Natural killer cell (primary cell): ENCODE measurements around the gene NLRP7. TPM values are rescaled to one million over a fixed set of nuclear protein-coding genes. Genes with fewer than 3 reads are reported as not detected.

Experiments used
- ATAC-seq, 3 donors: fragments of 150-1000 bp in 2 of 3; fragments of 200-7000 bp in 1 of 3; cut with Tn5 transposase; 1 replicate in 1 of 3; 2 replicates in 2 of 3; pipeline ENCODE4 v1.10.0; 2021; ENCODE audit warnings: mild to moderate bottlenecking in 2 of 3, moderate library complexity in 2 of 3
- DNase-seq, 2 donors: peaks; one replicate each; pipeline versions ENCODE4 v3.0.0 to v3.0.0-alpha.2; 2013 to 2021; ENCODE audit warnings: mixed read lengths in 1 of 2
- H3K27ac ChIP-seq: one replicate; pipeline ENCODE4 v1.5.1; 2013; ENCODE audit warnings: mild to moderate bottlenecking, low read length
- H3K27me3 ChIP-seq: one replicate; pipeline ENCODE4 v1.6.1; 2013; ENCODE audit warnings: low read length; ENCODE audit not compliant: control insufficient read depth, insufficient read depth
- H3K36me3 ChIP-seq: one replicate; pipeline ENCODE4 v1.6.1; 2013; ENCODE audit warnings: low read length; ENCODE audit not compliant: control insufficient read depth, insufficient read depth
- H3K4me1 ChIP-seq: one replicate; pipeline ENCODE4 v1.6.1; 2013; ENCODE audit warnings: low read length; ENCODE audit not compliant: control insufficient read depth, insufficient read depth
- H3K4me3 ChIP-seq: one replicate; pipeline ENCODE4 v1.5.1; 2013; ENCODE audit warnings: low read length
- H3K9me3 ChIP-seq: one replicate; pipeline ENCODE4 v1.6.1; 2013; ENCODE audit warnings: low read length; ENCODE audit not compliant: control insufficient read depth, insufficient read depth
- H3K27ac Mint-ChIP-seq, 2 donors: one replicate each; pipeline ENCODE4 v1.8.0; 2022; ENCODE audit warnings: mild to moderate bottlenecking in 2 of 2, mixed read lengths in 2 of 2, moderate library complexity in 1 of 2
- H3K27me3 Mint-ChIP-seq, 2 donors: one replicate each; pipeline ENCODE4 v1.8.0; 2022; ENCODE audit warnings: low read depth in 2 of 2, mixed read lengths in 2 of 2
- H3K36me3 Mint-ChIP-seq: one replicate; pipeline ENCODE4 v1.8.0; 2022; ENCODE audit warnings: mixed read lengths
- H3K4me1 Mint-ChIP-seq, 2 donors: one replicate each; pipeline ENCODE4 v1.8.0; 2022; ENCODE audit warnings: mixed read lengths in 2 of 2
- H3K4me3 Mint-ChIP-seq: one replicate; pipeline ENCODE4 v1.8.0; 2022; ENCODE audit warnings: mild to moderate bottlenecking, moderate library complexity, mixed read lengths
- H3K9me3 Mint-ChIP-seq, 2 donors: one replicate each; pipeline ENCODE4 v1.8.0; 2022; ENCODE audit warnings: mixed read lengths in 2 of 2
- WGBS: methylation state at CpG from one replicate; pipeline ENCODE4 v1.1.7; 2013; ENCODE audit warnings: missing lambda C conversion rate; ENCODE audit not compliant: insufficient coverage; 5-methylcytosine and 5-hydroxymethylcytosine counted together
- intact Hi-C: fragments of 100-400 bp; cut with micrococcal nuclease; formaldehyde crosslinking; loops from one replicate; pipeline ENCODE4 v1.14.2; 2022
- total RNA-seq, 4 donors: library from RNA; stranded (reverse); fragments of 120-200 nt in 1 of 4; gene quantifications; one replicate each; pipeline versions ENCODE4 v1.2.3 to v1.2.4, GENCODE V29; 2013 to 2022
- TF ChIP-seq, protein P1 (sequence below): fragments of 200-600 bp; IDR thresholded peaks from one replicate; pipeline ENCODE4 v1.8.0; 2022; ENCODE audit warnings: antibody characterized with exemption

Gene NLRP7
- total RNA-seq, 3 donors from 2014 or later (not counting 1 experiment from before 2014, with no cell fraction given): not detected

DNA sequence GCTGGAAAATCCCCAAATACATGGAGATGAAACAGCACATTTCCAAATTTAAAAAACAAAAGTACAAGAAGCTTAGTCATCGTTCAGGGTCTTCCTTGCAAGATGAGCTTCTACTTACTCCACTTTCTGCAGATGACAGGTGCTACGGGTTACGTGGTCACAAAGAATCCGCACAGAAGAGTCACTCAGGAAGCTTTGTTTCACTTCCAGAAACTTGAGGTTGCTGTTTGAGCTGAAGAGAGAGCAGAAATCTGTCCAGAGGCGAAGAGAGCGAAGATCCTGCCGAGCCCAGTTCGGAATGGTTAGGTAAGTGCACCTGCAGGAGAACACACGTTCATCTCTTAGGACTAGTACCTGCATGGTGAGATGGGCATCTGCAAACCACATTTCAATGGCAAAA is 9.4 kb downstream of the NLRP7 start:
- Mint-ChIP-seq H3K27me3 (no peaks in the 10 kb centered on the region), H3K36me3 (no peaks in the 10 kb centered on the region), H3K4me3 (no peak overlapping the region), H3K4me1 (peaks cover 5 to 6% of the 10 kb centered on the region in 2 donors), H3K27ac (no peak overlapping the region), H3K9me3 (no peaks in the 10 kb centered on the region)
- peaks cover 11% of the 10 kb centered on the region for H3K36me3 ChIP-seq
- H3K27me3 ChIP-seq: no peaks in the 10 kb centered on the region
- ATAC-seq (no peak), DNase-seq (no peak)
- TF ChIP-seq, protein P1, sequence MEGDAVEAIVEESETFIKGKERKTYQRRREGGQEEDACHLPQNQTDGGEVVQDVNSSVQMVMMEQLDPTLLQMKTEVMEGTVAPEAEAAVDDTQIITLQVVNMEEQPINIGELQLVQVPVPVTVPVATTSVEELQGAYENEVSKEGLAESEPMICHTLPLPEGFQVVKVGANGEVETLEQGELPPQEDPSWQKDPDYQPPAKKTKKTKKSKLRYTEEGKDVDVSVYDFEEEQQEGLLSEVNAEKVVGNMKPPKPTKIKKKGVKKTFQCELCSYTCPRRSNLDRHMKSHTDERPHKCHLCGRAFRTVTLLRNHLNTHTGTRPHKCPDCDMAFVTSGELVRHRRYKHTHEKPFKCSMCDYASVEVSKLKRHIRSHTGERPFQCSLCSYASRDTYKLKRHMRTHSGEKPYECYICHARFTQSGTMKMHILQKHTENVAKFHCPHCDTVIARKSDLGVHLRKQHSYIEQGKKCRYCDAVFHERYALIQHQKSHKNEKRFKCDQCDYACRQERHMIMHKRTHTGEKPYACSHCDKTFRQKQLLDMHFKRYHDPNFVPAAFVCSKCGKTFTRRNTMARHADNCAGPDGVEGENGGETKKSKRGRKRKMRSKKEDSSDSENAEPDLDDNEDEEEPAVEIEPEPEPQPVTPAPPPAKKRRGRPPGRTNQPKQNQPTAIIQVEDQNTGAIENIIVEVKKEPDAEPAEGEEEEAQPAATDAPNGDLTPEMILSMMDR: no peak
- H3K9me3 ChIP-seq: no peaks in the 10 kb centered on the region
- no peak overlapping the region for H3K4me3 ChIP-seq
- H3K4me1 ChIP-seq: peaks cover 14% of the 10 kb centered on the region
- intact Hi-C loops: no loop called here
- WGBS: 17% methylated on average over 9 of the region's 9 CpGs
- no peak overlapping the region for H3K27ac ChIP-seq

DNA sequence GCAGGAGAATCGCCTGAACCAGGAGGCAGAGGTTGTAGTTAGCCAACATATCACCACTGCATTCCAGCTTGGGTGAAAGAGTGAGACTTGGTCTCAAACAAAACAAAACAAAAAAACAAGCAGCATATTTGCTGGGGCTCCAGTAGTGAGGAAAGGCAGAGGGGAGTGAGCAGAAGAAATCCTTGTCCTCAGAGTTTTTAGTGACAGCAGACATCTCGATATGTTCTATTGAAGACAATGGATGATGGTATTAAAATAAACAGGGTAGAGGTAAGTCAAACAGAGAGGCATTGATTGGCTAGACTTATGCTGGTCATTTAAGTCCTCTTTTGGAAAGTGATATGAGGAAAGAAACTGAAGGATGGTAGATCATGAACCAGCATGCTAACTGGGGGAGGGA is 19.0 kb downstream of the NLRP7 start:
- Histone ChIP-seq H3K9me3 (peaks cover 16% of the 10 kb centered on the region), H3K27me3 (no peaks in the 10 kb centered on the region), H3K36me3 (no peaks in the 10 kb centered on the region), H3K27ac (no peak overlapping the region), H3K4me3 (no peak overlapping the region), H3K4me1 (no peaks in the 10 kb centered on the region)
- Mint-ChIP-seq H3K36me3 (peaks cover 9% of the 10 kb centered on the region), H3K27ac (no peak overlapping the region), H3K4me1 (peaks cover 0 to 9% of the 10 kb centered on the region in 2 donors), H3K9me3 (peaks cover 4 to 5% of the 10 kb centered on the region in 2 donors), H3K4me3 (no peak overlapping the region), H3K27me3 (no peaks in the 10 kb centered on the region)
- TF ChIP-seq, protein P1: no peak
- WGBS: 100% methylated on average over 2 of the region's 2 CpGs
- DNase-seq: no peak
- ATAC-seq: no peak
- intact Hi-C loops: no loop called here

DNA sequence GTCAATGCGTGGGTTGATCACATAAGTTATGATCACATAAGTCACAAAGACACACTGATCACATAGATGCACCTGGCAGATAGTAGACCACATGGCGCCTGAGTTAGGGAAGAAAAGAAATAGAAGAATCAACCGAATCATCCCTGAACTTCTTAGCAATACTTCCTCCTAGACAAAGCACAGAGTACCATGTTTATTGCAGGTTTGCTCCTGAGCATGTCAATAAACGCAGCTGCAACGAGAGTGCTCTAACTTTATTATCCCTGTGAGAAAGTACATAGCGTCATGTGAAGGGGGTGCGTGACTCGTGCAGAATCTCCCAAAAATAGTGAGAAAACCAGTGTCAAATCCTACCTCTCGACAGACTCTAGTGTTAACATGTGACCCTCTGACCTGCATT is 24.1 kb downstream of the NLRP7 start:
- Histone ChIP-seq H3K27ac (no peak overlapping the region), H3K36me3 (no peaks in the 10 kb centered on the region), H3K27me3 (no peaks in the 10 kb centered on the region), H3K4me3 (no peak overlapping the region), H3K9me3 (peaks cover 8% of the 10 kb centered on the region), H3K4me1 (peaks cover 34% of the 10 kb centered on the region)
- Mint-ChIP-seq H3K9me3 (peaks cover 2 to 3% of the 10 kb centered on the region in 2 donors), H3K36me3 (peaks cover 4% of the 10 kb centered on the region), H3K4me3 (no peak overlapping the region), H3K27me3 (no peaks in the 10 kb centered on the region), H3K4me1 (peaks cover 23 to 48% of the 10 kb centered on the region in 2 donors), H3K27ac (peak overlapping the region in 1 of 2 donors; percentile 85)
- no peak for DNase-seq
- intact Hi-C loops: no loop called here
- whole genome bisulfite sequencing: 78% methylated on average over 9 of the region's 9 CpGs
- TF ChIP-seq, protein P1: no peak
- no peak for ATAC-seq

DNA sequence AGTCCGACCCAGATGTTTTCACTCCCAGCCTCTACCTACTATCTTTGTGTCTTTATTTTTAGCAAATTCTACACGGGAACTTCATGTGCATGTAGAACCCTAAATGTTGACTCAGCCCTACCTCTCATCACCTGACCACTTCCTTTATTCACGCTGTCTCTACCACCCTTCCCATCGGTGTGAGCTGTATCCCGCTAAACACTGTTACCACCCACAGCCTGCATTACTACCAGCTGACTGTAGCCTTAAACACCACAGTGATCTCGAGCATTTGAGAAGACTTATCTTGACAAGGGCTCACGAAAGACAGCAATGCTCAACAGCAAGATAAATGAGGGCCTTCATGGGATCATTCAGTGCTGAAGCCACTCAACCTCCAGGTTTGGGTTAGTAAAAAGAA is 26.2 kb downstream of the NLRP7 start:
- intact Hi-C loops: loop anchor here (2.0 kb wide), 1 partner anchor 16 kb away; no protein-coding TSS in a partner anchor
- peak overlapping the region; percentile 75 to 87 for H3K27ac Mint-ChIP-seq
- no peaks in the 10 kb centered on the region for H3K9me3 Mint-ChIP-seq
- no peaks in the 10 kb centered on the region for H3K36me3 Mint-ChIP-seq
- no peaks in the 10 kb centered on the region for H3K9me3 ChIP-seq
- H3K4me1 Mint-ChIP-seq: peaks cover 38 to 67% of the 10 kb centered on the region in 2 donors
- peak; percentile 34 to 64 (median 56) for ATAC-seq
- 17% methylated on average over 7 of the region's 7 CpGs for WGBS
- H3K27me3 ChIP-seq: no peaks in the 10 kb centered on the region
- H3K4me1 ChIP-seq: peaks cover 56% of the 10 kb centered on the region
- no peaks in the 10 kb centered on the region for H3K36me3 ChIP-seq
- DNase-seq: no peak
- peak overlapping the region; percentile 49 for H3K27ac ChIP-seq
- H3K4me3 ChIP-seq: no peak overlapping the region
- H3K4me3 Mint-ChIP-seq: peak overlapping the region; percentile 28
- H3K27me3 Mint-ChIP-seq: no peaks in the 10 kb centered on the region
- TF ChIP-seq, protein P1: no peak
